Heart left ventricle (tissue), 16 donors: ENCODE data around the gene ENTREP1. TPM values are rescaled to one million over a fixed set of nuclear protein-coding genes. Genes with fewer than 3 reads are reported as not detected.

ENCODE experiments used
- ATAC-seq, 4 donors: fragments of 200-7000 bp; cut with Tn5 transposase; one replicate each; pipeline ENCODE4 v1.9.1; 2020 to 2022; ENCODE audit warnings: moderate library complexity in 4 of 4, mild to moderate bottlenecking in 3 of 4, moderate number of reproducible peaks in 1 of 4
- DNase-seq, 5 donors: peaks; one replicate each; pipeline ENCODE4 v3.0.0-alpha.2; 2020
- H3K27ac ChIP-seq, 12 donors: fragments of 200-600 bp; sonication (generic) in 4 of 12; one replicate each; pipeline versions ENCODE4 v1.5.0 to v1.8.0; 2016 to 2022; ENCODE audit warnings: mild to moderate bottlenecking in 2 of 12
- H3K27me3 ChIP-seq, 9 donors: fragments of 200-600 bp; sonication (generic) in 2 of 9; one replicate each; pipeline versions ENCODE4 v1.5.1 to v1.8.0; 2016 to 2022; ENCODE audit warnings: mild to moderate bottlenecking in 3 of 9
- H3K36me3 ChIP-seq, 9 donors: fragments of 200-600 bp; sonication (generic) in 2 of 9; one replicate each; pipeline versions ENCODE4 v1.5.0 to v1.8.0; 2018 to 2022; ENCODE audit warnings: mild to moderate bottlenecking in 2 of 9
- H3K4me1 ChIP-seq, 12 donors: fragments of 200-600 bp; sonication (generic) in 4 of 12; one replicate each; pipeline versions ENCODE4 v1.5.0 to v1.8.0; 2016 to 2022; ENCODE audit warnings: mild to moderate bottlenecking in 3 of 12
- H3K4me3 ChIP-seq, 12 donors: fragments of 200-600 bp; sonication (generic) in 4 of 12; one replicate each; pipeline versions ENCODE4 v1.5.0 to v1.8.0; 2017 to 2022; ENCODE audit warnings: mild to moderate bottlenecking in 9 of 12, moderate library complexity in 4 of 12
- H3K9me3 ChIP-seq, 12 donors: fragments of 200-600 bp; sonication (generic) in 4 of 12; one replicate each; pipeline versions ENCODE4 v1.5.0 to v1.8.0; 2016 to 2022; ENCODE audit warnings: mild to moderate bottlenecking in 1 of 12
- POLR2A ChIP-seq, 2 donors: fragments of 450-650 bp; IDR thresholded peaks; one replicate each; pipeline ENCODE4 v1.6.1; 2017; ENCODE audit warnings: antibody characterized with exemption in 2 of 2, mild to moderate bottlenecking in 2 of 2, moderate library complexity in 2 of 2
- WGBS, 4 donors: extraction: QIAGEN DNeasy Blood & Tissue Kit in 2 of 4; methylation state at CpG; one replicate each; pipeline versions ENCODE4 v1.1.5 to v1.1.7; 2013 to 2018; 5-methylcytosine and 5-hydroxymethylcytosine counted together
- intact Hi-C, 10 donors: fragments of 100-400 bp; cut with DNase I; formaldehyde crosslinking; loops; one replicate each; pipeline versions ENCODE4 v1.11.1 to v1.14.2; 2022
- polyA plus RNA-seq, 2 donors: library from polyadenylated mRNA; stranded (reverse); fragments of 200-250 nt; gene quantifications; one replicate each; pipeline ENCODE4 v1.2.3, GENCODE V29; 2013
- total RNA-seq, 9 donors: library from RNA; depleted of rRNA in 2 of 9; stranded (reverse); fragments of >200 nt in 2 of 9; fragmentation: NEBNext Ultra II Directional in 3 of 9; extraction: Animal tissue kit (Norgen Biotek cat#: 25700) in 3 of 9; gene quantifications; one replicate each; pipeline versions ENCODE4 v1.1.0 to v1.2.4, GENCODE V29; 2016 to 2023
- TF ChIP-seq, protein P1 (sequence below), 12 donors: fragments of 200-600 bp; sonication (generic) in 4 of 12; IDR thresholded peaks; one replicate each; pipeline versions ENCODE4 v1.5.0 to v1.8.0; 2018 to 2022; ENCODE audit warnings: antibody characterized with exemption in 12 of 12, mild to moderate bottlenecking in 5 of 12
- donor health status: ischemic (EF 13 %, LVEDD 7.1; RV severe dilation, severe dysfunction).
- donor health status: healthy with polysubstance abuse.
- donor health status: DM: no; HTN: yes; CAD: no.
- donor health status: DM: no; HTN: no; CAD: no.
- donor health status: ischemic (EF 25% LVEDD 6.9; RV normal size, moderate dysfunction).
- donor health status: ischemic (EF 25% LVEDD 5.7; RV mildly dilated, moderate dysfunction).
- donor health status: healthy.
- donor health status: DM: yes; HTN: yes; CAD: no.
- donor health status: ischemic (EF 35%, LVEDD 5.7; RV mildly dilated, moderate dysfunction).
- donor health status: nonischemic (EF 11% LVEDD 7.7; RV severe dilation, severe dysfunction).
- donor health status: DM: yes; HTN: yes; CAD: no.
- donor health status: PGD.
- donor health status: ischemic (EF 29% LVEDD 5.4; RV normal size, mild dysfunction).
- donor health status: nonischemic (EF 23%, LVEDD 6.1; RV moderate dilation, normal function).

The ENTREP1 gene
- total and polyA plus RNA-seq, 11 donors: 12.6 to 29.1 (median 23.8) TPM

DNA sequence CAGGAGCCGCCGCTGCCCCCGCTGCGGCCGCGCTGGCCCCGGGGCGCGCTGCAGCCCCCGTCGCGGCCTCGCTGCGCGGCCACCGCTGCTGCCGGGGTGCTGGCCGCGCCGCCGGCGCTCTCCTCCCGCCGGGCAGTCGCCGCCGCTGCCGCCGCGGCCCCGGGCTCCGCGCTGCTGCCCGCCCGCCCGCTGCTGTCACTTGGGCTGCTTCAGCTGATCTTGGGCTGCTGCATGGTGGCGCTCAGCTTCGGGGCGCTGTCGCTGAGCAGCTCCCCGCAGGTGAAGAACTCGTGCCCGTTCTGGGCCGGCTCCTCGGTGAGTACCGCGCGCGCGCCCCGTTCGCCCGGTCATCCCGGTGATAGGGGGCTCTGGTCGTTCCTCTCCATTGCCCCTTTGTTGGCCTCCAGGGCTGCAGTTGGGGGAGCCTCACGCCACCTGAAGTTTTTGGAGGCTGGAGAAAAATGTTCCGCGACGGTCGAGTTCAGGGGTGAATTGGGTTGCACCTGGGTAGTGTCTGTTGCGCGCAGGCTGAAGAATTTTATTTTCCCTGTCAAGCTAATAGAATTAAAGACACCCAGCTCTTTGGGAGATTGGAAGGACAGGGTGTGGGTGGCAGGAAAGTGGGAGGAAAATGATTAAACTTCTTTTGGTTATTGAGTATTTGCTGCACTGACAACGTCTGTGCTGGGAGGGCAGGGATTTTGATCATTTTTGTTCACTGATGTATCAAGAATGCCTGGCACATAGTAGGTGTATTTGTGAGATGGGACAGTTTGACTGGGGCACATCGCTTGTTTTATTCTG is 596 bp downstream of the ENTREP1 start:
- Histone ChIP-seq H3K27ac (peak overlapping the region in 11 of 12 donors; percentile 47 to 93 (median 88)), H3K4me3 (peak overlapping the region; percentile 33 to 87 (median 67)), H3K36me3 (no peaks in the 10 kb centered on the region), H3K9me3 (no peaks in the 10 kb centered on the region), H3K27me3 (peaks cover 0 to 23% (median 0%) of the 10 kb centered on the region in 9 donors), H3K4me1 (peaks cover 0 to 34% (median 4%) of the 10 kb centered on the region in 12 donors)
- DNase-seq (peak; percentile 18 to 66 (median 37)), ATAC-seq (peak; percentile 11 to 32 (median 21))
- TF ChIP-seq POLR2A (IDR thresholded peaks at IDR 0.05): no peak
- TF ChIP-seq, protein P1, sequence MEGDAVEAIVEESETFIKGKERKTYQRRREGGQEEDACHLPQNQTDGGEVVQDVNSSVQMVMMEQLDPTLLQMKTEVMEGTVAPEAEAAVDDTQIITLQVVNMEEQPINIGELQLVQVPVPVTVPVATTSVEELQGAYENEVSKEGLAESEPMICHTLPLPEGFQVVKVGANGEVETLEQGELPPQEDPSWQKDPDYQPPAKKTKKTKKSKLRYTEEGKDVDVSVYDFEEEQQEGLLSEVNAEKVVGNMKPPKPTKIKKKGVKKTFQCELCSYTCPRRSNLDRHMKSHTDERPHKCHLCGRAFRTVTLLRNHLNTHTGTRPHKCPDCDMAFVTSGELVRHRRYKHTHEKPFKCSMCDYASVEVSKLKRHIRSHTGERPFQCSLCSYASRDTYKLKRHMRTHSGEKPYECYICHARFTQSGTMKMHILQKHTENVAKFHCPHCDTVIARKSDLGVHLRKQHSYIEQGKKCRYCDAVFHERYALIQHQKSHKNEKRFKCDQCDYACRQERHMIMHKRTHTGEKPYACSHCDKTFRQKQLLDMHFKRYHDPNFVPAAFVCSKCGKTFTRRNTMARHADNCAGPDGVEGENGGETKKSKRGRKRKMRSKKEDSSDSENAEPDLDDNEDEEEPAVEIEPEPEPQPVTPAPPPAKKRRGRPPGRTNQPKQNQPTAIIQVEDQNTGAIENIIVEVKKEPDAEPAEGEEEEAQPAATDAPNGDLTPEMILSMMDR (IDR thresholded peaks at IDR 0.05): no peak
- intact Hi-C loops: loop anchor here in 7 of 10 donors (5.0 to 10.0 kb wide), 11 partner anchors 47 to 103 kb away; no protein-coding TSS in a partner anchor
- WGBS, 4 donors: 2 to 8% (median 4%) methylated on average over 16 to 64 of the region's 64 CpGs

DNA sequence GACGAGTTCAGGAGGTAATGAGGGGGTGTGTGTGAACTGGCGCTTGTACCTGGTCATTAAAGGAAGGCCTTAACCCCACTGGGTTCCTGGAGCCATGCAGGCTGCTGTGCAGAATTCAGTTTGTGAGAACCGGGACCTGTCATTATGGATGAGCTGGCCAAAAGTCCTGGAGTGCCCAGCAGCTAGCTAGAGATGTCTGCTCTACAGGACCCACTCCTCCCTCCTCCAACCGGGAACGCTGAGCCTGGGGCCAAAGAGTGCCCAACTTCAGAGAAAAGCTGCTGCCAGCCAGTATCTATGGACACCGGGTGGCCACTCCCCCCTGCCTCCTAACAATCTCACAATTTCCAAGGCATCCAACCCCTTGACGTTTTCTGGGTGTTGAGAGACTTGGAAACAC is 1.2 kb downstream of the ENTREP1 start:
- H3K9me3 ChIP-seq: no peaks in the 10 kb centered on the region
- ATAC-seq (peak in 3 of 4 donors; percentile 12 to 49 (median 45)), DNase-seq (peak in 4 of 5 donors; percentile 28 to 43 (median 29))
- H3K27me3 ChIP-seq: peaks cover 0 to 23% (median 0%) of the 10 kb centered on the region in 9 donors
- TF ChIP-seq, protein P1 (IDR thresholded peaks at IDR 0.05): no peak
- no peak for TF ChIP-seq POLR2A (IDR thresholded peaks at IDR 0.05)
- WGBS, 4 donors: 36 to 48% (median 44%) methylated on average over 7 of the region's 7 CpGs
- intact Hi-C loops: loop anchor here in 7 of 10 donors (5.0 to 10.0 kb wide), 11 partner anchors 46 to 104 kb away; no protein-coding TSS in a partner anchor
- H3K4me3 ChIP-seq: peak overlapping the region; percentile 33 to 87 (median 67)
- peak overlapping the region in 8 of 12 donors; percentile 50 to 93 (median 80) for H3K27ac ChIP-seq
- no peaks in the 10 kb centered on the region for H3K36me3 ChIP-seq
- peaks cover 0 to 34% (median 4%) of the 10 kb centered on the region in 12 donors for H3K4me1 ChIP-seq

DNA sequence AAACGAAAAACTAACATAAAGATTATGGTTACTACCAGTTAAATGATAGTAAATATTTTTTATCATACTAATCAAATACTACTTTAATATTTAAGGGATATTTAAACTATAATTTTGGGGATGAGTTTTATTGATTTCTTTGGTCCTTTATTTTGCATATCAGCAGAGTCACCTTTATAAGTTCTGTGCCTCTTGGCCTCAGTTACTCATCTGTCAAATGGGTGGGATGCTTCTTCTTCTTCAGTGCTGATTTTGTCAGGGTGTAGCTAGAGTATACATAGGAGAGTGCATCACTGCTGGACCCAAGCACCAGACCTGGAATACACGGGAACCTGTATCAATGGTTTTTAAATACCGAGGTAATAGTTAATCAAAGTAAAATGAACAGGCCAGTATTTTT is 5.6 kb downstream of the ENTREP1 start:
- DNase-seq (no peak), ATAC-seq (no peak)
- TF ChIP-seq POLR2A (IDR thresholded peaks at IDR 0.05): no peak
- TF ChIP-seq, protein P1 (IDR thresholded peaks at IDR 0.05): no peak
- Histone ChIP-seq H3K27me3 (peaks cover 0 to 8% (median 0%) of the 10 kb centered on the region in 9 donors), H3K4me1 (peaks cover 0 to 25% (median 2%) of the 10 kb centered on the region in 12 donors), H3K4me3 (no peak overlapping the region), H3K9me3 (no peaks in the 10 kb centered on the region), H3K36me3 (no peaks in the 10 kb centered on the region), H3K27ac (no peak overlapping the region)
- 83 to 91% (median 85%) methylated on average over 3 of the region's 3 CpGs for WGBS, 4 donors
- intact Hi-C loops: no loop called here

DNA sequence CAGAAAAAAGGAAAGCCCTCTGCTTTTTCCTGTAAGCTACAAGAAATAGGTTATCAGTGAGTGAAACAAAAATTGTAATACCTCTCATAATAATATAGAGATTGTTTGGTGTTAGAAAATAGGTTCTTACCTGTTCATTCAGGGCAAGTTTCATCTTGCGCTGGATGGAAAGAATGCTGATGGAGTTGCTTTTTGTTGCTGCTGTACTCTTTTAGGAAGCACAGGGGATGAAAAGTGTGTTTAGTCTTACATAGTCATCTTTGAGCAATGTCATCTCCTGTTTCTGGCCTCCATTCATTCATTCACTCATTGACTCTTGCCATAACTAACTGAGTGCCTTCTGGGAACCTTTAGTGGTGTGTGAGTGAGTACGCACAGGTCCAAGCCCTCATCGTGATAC is 6.4 kb downstream of the ENTREP1 start:
- H3K4me1 ChIP-seq: peaks cover 0 to 18% (median 2%) of the 10 kb centered on the region in 12 donors
- DNase-seq (no peak), ATAC-seq (no peak)
- no peaks in the 10 kb centered on the region for H3K27me3 ChIP-seq
- H3K4me3 ChIP-seq: no peak overlapping the region
- H3K27ac ChIP-seq: no peak overlapping the region
- 63 to 76% (median 66%) methylated on average over 3 of the region's 3 CpGs for WGBS, 4 donors
- TF ChIP-seq POLR2A (IDR thresholded peaks at IDR 0.05): no peak
- TF ChIP-seq, protein P1 (IDR thresholded peaks at IDR 0.05): no peak
- intact Hi-C loops: no loop called here
- no peaks in the 10 kb centered on the region for H3K9me3 ChIP-seq
- no peaks in the 10 kb centered on the region for H3K36me3 ChIP-seq
